GM12878 (cell line): ENCODE results near the gene GPR61.

ENCODE experiments used
- MXI1 ChIP-seq: fragments of 150-350 bp; IDR thresholded peaks from 2 replicates; pipeline ENCODE4 v1.6.1; 2011; ENCODE audit warnings: low read depth, mild to moderate bottlenecking, inconsistent platforms, low read length, improper control_type of control experiment
- SMC3 ChIP-seq: IDR thresholded peaks from 2 replicates; pipeline ENCODE4 v1.6.1; 2011; ENCODE audit warnings: low read length, improper control_type of control experiment, borderline replicate concordance

GRCh38 chr1:109504974-109505373 lies 34.7 kb upstream of the GPR61 start:
- TF ChIP-seq MXI1 (no peak), SMC3 (no peak)
